ENCODE measurements around the gene ENAM.

ENAM gene

GRCh38 chr4:70624226-70624793 is 4.2 kb upstream of the ENAM start:
- no peak for ATAC-seq
- TF ChIP-seq RARB (CRISPR knock-in tag; IDR thresholded peaks at IDR 0.05) = no peak
- TF ChIP-seq GLIS3 (CRISPR knock-in tag; IDR thresholded peaks at IDR 0.05) = no peak
- no peak for TF ChIP-seq SNAI2 (CRISPR knock-in tag; IDR thresholded peaks at IDR 0.05)
- TF ChIP-seq TSHZ2 (CRISPR knock-in tag; IDR thresholded peaks at IDR 0.05) = no peak
- no peak for TF ChIP-seq OSR1 (CRISPR knock-in tag; IDR thresholded peaks at IDR 0.05)
- no peak for TF ChIP-seq ZFP3 (CRISPR knock-in tag; IDR thresholded peaks at IDR 0.05)
- no peak for TF ChIP-seq ZC3H10 (CRISPR knock-in tag; IDR thresholded peaks at IDR 0.05)
- TF ChIP-seq TOX (CRISPR knock-in tag; IDR thresholded peaks at IDR 0.05; ENCODE audit: borderline replicate concordance) = no peak
- TF ChIP-seq CSDC2 (CRISPR knock-in tag; IDR thresholded peaks at IDR 0.05) = no peak
- no peak for TF ChIP-seq BACH2 (CRISPR knock-in tag; IDR thresholded peaks at IDR 0.05; ENCODE audit: borderline replicate concordance)
- no peak for TF ChIP-seq PATZ1 (CRISPR knock-in tag; IDR thresholded peaks at IDR 0.05; ENCODE audit: borderline replicate concordance)
- no peak for TF ChIP-seq ZNF565 (CRISPR knock-in tag; conservative IDR thresholded peaks at IDR 0.05; ENCODE audit: low read depth)

GRCh38 chr4:70627620-70628019 is 924 bp upstream of the ENAM start:
- ATAC-seq = no peak
- no peak for TF ChIP-seq ZNF70 (CRISPR knock-in tag; IDR thresholded peaks at IDR 0.05)
- no peak for TF ChIP-seq ISL1 (CRISPR knock-in tag; IDR thresholded peaks at IDR 0.05)
- no peak for TF ChIP-seq ZNF8 (CRISPR knock-in tag; IDR thresholded peaks at IDR 0.05)
- no peak for TF ChIP-seq BACH2 (CRISPR knock-in tag; IDR thresholded peaks at IDR 0.05; ENCODE audit: borderline replicate concordance)
- TF ChIP-seq TCF4 (CRISPR knock-in tag; IDR thresholded peaks at IDR 0.05; ENCODE audit: borderline replicate concordance) = no peak
- no peak for TF ChIP-seq RARB (CRISPR knock-in tag; IDR thresholded peaks at IDR 0.05)
- no peak for TF ChIP-seq ZC3H10 (CRISPR knock-in tag; IDR thresholded peaks at IDR 0.05)

GRCh38 chr4:70629469-70630090 is 1.0 kb downstream of the ENAM start:
- TF ChIP-seq TOX (CRISPR knock-in tag; IDR thresholded peaks at IDR 0.05; ENCODE audit: borderline replicate concordance) = no peak
- no peak for TF ChIP-seq ESRRG (CRISPR knock-in tag; IDR thresholded peaks at IDR 0.05)
- no peak for TF ChIP-seq POU6F1 (CRISPR knock-in tag; IDR thresholded peaks at IDR 0.05; ENCODE audit: borderline replicate concordance, low read depth)
- TF ChIP-seq TSHZ2 (CRISPR knock-in tag; IDR thresholded peaks at IDR 0.05) = no peak
- no peak for TF ChIP-seq ZFP3 (CRISPR knock-in tag; IDR thresholded peaks at IDR 0.05)
- TF ChIP-seq ZNF70 (CRISPR knock-in tag; IDR thresholded peaks at IDR 0.05) = no peak
- TF ChIP-seq OSR1 (CRISPR knock-in tag; IDR thresholded peaks at IDR 0.05) = no peak
- no peak for TF ChIP-seq ARNTL (CRISPR knock-in tag; IDR thresholded peaks at IDR 0.05; ENCODE audit: borderline replicate concordance, low read depth)
- no peak for TF ChIP-seq TCF4 (CRISPR knock-in tag; IDR thresholded peaks at IDR 0.05; ENCODE audit: borderline replicate concordance)
- TF ChIP-seq CSDC2 (CRISPR knock-in tag; IDR thresholded peaks at IDR 0.05) = no peak
- TF ChIP-seq ISL1 (CRISPR knock-in tag; IDR thresholded peaks at IDR 0.05) = no peak
- no peak for TF ChIP-seq CREB5 (CRISPR knock-in tag; IDR thresholded peaks at IDR 0.05; ENCODE audit: low read depth)
- no peak for TF ChIP-seq SNAI2 (CRISPR knock-in tag; IDR thresholded peaks at IDR 0.05)
- no peak for TF ChIP-seq RARB (CRISPR knock-in tag; IDR thresholded peaks at IDR 0.05)
- no peak for TF ChIP-seq BACH2 (CRISPR knock-in tag; IDR thresholded peaks at IDR 0.05; ENCODE audit: borderline replicate concordance)
- no peak for ATAC-seq

Data from SK-N-SH treated with all-trans-retinoic acid at 6 μM for 48 hours (cell line).